NCI-H2171 treated with DMSO at 0.1 percent for 48 hours (cell line): ENCODE data around the gene NATD1.
A peak's percentile ranks its signal among the peaks of the same experiment; 100 is the strongest.

Experiments used
- DNase-seq: peaks from one replicate; lab custom pipeline; 2025; lab: John Stamatoyannopoulos, UW

The NATD1 gene

GRCh38 chr17:21252796-21253645 is at the start of gene NATD1:
NATD1 (minus strand) TSS chr17:21253410; CDS start chr17:21253264, 146 bp downstream.
- peak; percentile 83 for DNase-seq

- DNase-seq = no peak
Measured at GRCh38 chr17:21301593-21302550, 48.7 kb upstream of the NATD1 start.

GRCh38 chr17:21300601-21301571 is 47.7 kb upstream of the NATD1 start:
- no peak for DNase-seq

GRCh38 chr17:21299981-21300600 is 46.9 kb upstream of the NATD1 start:
- DNase-seq = peak; percentile 92

GRCh38 chr17:21298983-21299519 is 45.8 kb upstream of the NATD1 start:
- no peak for DNase-seq

- no peak for DNase-seq
Measured at GRCh38 chr17:21298056-21298982, 45.1 kb upstream of the NATD1 start.

GRCh38 chr17:21297597-21297996 is 44.4 kb upstream of the NATD1 start:
- DNase-seq = no peak

GRCh38 chr17:21297026-21297520 is 43.9 kb upstream of the NATD1 start:
- DNase-seq = no peak

- peak; percentile 58 for DNase-seq
Measured at GRCh38 chr17:21296097-21297025, 43.2 kb upstream of the NATD1 start.

- peak; percentile 70 for DNase-seq
Measured at GRCh38 chr17:21295036-21295952, 42.1 kb upstream of the NATD1 start.

GRCh38 chr17:21294321-21295035 is 41.3 kb upstream of the NATD1 start:
- DNase-seq = no peak

- no peak for DNase-seq
Measured at GRCh38 chr17:21293831-21294210, 40.6 kb upstream of the NATD1 start.

GRCh38 chr17:21292867-21293830 is 39.9 kb upstream of the NATD1 start:
- DNase-seq = no peak

- DNase-seq = no peak
Measured at GRCh38 chr17:21291862-21292261, 38.7 kb upstream of the NATD1 start.

GRCh38 chr17:21291357-21291756 is 38.1 kb upstream of the NATD1 start:
- no peak for DNase-seq
